Adrenal gland (tissue), 5 donors: ENCODE data around the gene NACAD.

ENCODE experiments used
- CTCF ChIP-seq, 6 experiments: fragments of 450-650 bp in 4 of 6; fragments of 200-600 bp in 2 of 6; sonication (generic) in 1 of 6; IDR thresholded peaks; 1 replicate in 5 of 6; 2 replicates in 1 of 6; pipeline versions ENCODE4 v1.5.1 to v1.8.0; 2016 to 2021; ENCODE audit warnings: antibody characterized with exemption in 6 of 6, mild to moderate bottlenecking in 2 of 6, moderate library complexity in 1 of 6
- POLR2A ChIP-seq, 2 donors: fragments of 450-650 bp; IDR thresholded peaks; one replicate each; pipeline ENCODE4 v1.6.1; 2017; ENCODE audit warnings: antibody characterized with exemption in 2 of 2, mild to moderate bottlenecking in 2 of 2, moderate library complexity in 1 of 2
- donor health status: DM: no; HTN: no; CAD: no.

- TF ChIP-seq POLR2A (IDR thresholded peaks at IDR 0.05) (no peak), CTCF (IDR thresholded peaks at IDR 0.05) (no peak)
Measured at GRCh38 chr7:45037876-45038275, 50.9 kb downstream of the NACAD start.
